H1 (cell line): ENCODE data around the gene ATP4A. TPM values are rescaled to one million over a fixed set of nuclear protein-coding genes. Genes with fewer than 3 reads are reported as not detected.

ENCODE experiments used
- CTCF ChIA-PET: fragments of 300-600 bp; sonication (Branson Sonifier 250); formaldehyde crosslinking; loops from one replicate; lab custom pipeline; 2021; ENCODE audit not compliant: partially characterized antibody; lab: Charles Lee
- POLR2A ChIA-PET: fragments of 300-600 bp; sonication (Branson Sonifier 250); formaldehyde crosslinking; loops from one replicate; lab custom pipeline; 2021; ENCODE audit warnings: inconsistent platforms; ENCODE audit not compliant: partially characterized antibody; lab: Charles Lee
- DNase-seq, 2 experiments: peaks; one replicate each; pipeline versions ENCODE4 v3.0.0 to v3.0.0-alpha.2; 2010 to 2022; ENCODE audit warnings: low spot score in 2 of 2, low read depth in 1 of 2, mixed read lengths in 1 of 2
- FAIRE-seq: peaks from 2 replicates; lab custom pipeline; 2011; peaks lifted over from hg19 to GRCh38; lab: Jason Lieb, UNC
- H2AFZ ChIP-seq: 2 replicates; pipeline ENCODE4 v1.8.1; 2012; ENCODE audit warnings: low read length, inconsistent platforms
- H2AK5ac ChIP-seq: 2 replicates; pipeline ENCODE4 v1.6.1; 2013; ENCODE audit warnings: low read depth, low read length
- H2BK120ac ChIP-seq: replicated peaks from 2 replicates; pipeline ENCODE3; 2013; ENCODE audit warnings: low read depth, low read length, inconsistent platforms
- H2BK12ac ChIP-seq: 2 replicates; pipeline ENCODE4 v1.6.1; 2013; ENCODE audit warnings: low read depth, low read length
- H2BK15ac ChIP-seq: 2 replicates; pipeline ENCODE4 v1.6.1; 2013; ENCODE audit warnings: low read length
- H2BK20ac ChIP-seq: 2 replicates; pipeline ENCODE4 v1.6.1; 2013; ENCODE audit warnings: low read length
- H2BK5ac ChIP-seq: 2 replicates; pipeline ENCODE4 v1.6.1; 2013; ENCODE audit warnings: low read depth, low read length
- H3K14ac ChIP-seq: 2 replicates; pipeline ENCODE4 v1.6.1; 2013; ENCODE audit warnings: inconsistent platforms; ENCODE audit not compliant: insufficient read length
- H3K18ac ChIP-seq: 2 replicates; pipeline ENCODE4 v1.6.1; 2013; ENCODE audit warnings: low read length; ENCODE audit errors: extremely low read depth
- H3K23ac ChIP-seq: 2 replicates; pipeline ENCODE4 v1.6.1; 2013; ENCODE audit warnings: inconsistent platforms; ENCODE audit not compliant: insufficient read length
- H3K23me2 ChIP-seq: 2 replicates; pipeline ENCODE4 v1.6.1; 2013; ENCODE audit warnings: low read depth, low read length
- H3K27ac ChIP-seq: 2 replicates; pipeline ENCODE4 v1.6.1; 2011; ENCODE audit warnings: low read depth, low read length, inconsistent platforms
- H3K27me3 ChIP-seq, 4 experiments: replicated peaks in 1 of 4; 1 replicate in 1 of 4; 2 replicates in 3 of 4; pipeline versions ENCODE4 v1.6.1 to v1.8.1; 2011 to 2013; ENCODE audit warnings: low read length in 3 of 4, mild to moderate bottlenecking in 3 of 4, inconsistent platforms in 2 of 4, mixed read lengths in 2 of 4, moderate library complexity in 1 of 4; ENCODE audit not compliant: control insufficient read depth in 3 of 4, insufficient read depth in 3 of 4; ENCODE audit errors: extremely low read depth in 1 of 4
- H3K36me3 ChIP-seq, 4 experiments: 2 replicates each; pipeline versions ENCODE4 v1.6.1 to v1.8.1; 2011 to 2013; ENCODE audit warnings: mild to moderate bottlenecking in 4 of 4, low read length in 3 of 4, moderate library complexity in 2 of 4, control low read depth in 1 of 4, inconsistent platforms in 1 of 4; ENCODE audit not compliant: insufficient read depth in 4 of 4, control insufficient read depth in 2 of 4
- H3K4ac ChIP-seq: replicated peaks from 2 replicates; pipeline ENCODE3; 2013; ENCODE audit warnings: low read length, low read depth, mixed read lengths, inconsistent platforms; ENCODE audit not compliant: insufficient read length
- H3K4me1 ChIP-seq, 4 experiments: replicated peaks in 1 of 4; 1 replicate in 1 of 4; 2 replicates in 3 of 4; pipeline versions ENCODE4 v1.6.1 to v1.8.1; 2011 to 2013; ENCODE audit warnings: low read length in 3 of 4, inconsistent platforms in 2 of 4, mixed read lengths in 1 of 4; ENCODE audit not compliant: insufficient read depth in 4 of 4, control insufficient read depth in 3 of 4
- H3K4me2 ChIP-seq, 2 experiments: 2 replicates each; pipeline versions ENCODE4 v1.6.1 to v1.8.1; 2011 to 2013; ENCODE audit warnings: low read depth in 2 of 2, low read length in 2 of 2, control low read depth in 1 of 2, inconsistent platforms in 1 of 2, mild to moderate bottlenecking in 1 of 2; ENCODE audit not compliant: insufficient read depth in 1 of 2
- H3K4me3 ChIP-seq, 4 experiments: fragments of 200-600, 300-600 bp in 1 of 4; sonication (generic), shearing (Covaris generic), sonication (Bioruptor Twin) in 1 of 4; 2 replicates each; pipeline versions ENCODE4 v1.5.1 to v1.8.1; 2011 to 2016; ENCODE audit warnings: low read length in 4 of 4, low read depth in 3 of 4, control low read depth in 2 of 4, inconsistent platforms in 2 of 4, mild to moderate bottlenecking in 2 of 4, mixed read lengths in 1 of 4, moderate library complexity in 1 of 4; ENCODE audit not compliant: insufficient read depth in 2 of 4; ENCODE audit errors: extremely low read depth in 1 of 4
- H3K56ac ChIP-seq: replicated peaks from 2 replicates; pipeline ENCODE3; 2013; ENCODE audit warnings: low read depth, mild to moderate bottlenecking, mixed read lengths, low read length, inconsistent platforms; ENCODE audit not compliant: insufficient read length
- H3K79me1 ChIP-seq: 2 replicates; pipeline ENCODE4 v1.6.1; 2013; ENCODE audit warnings: low read depth, low read length, control low read depth
- H3K79me2 ChIP-seq, 2 experiments: 2 replicates each; pipeline versions ENCODE4 v1.6.1 to v1.8.1; 2012 to 2013; ENCODE audit warnings: low read length in 2 of 2, mild to moderate bottlenecking in 2 of 2, inconsistent platforms in 1 of 2; ENCODE audit not compliant: insufficient read depth in 2 of 2, control insufficient read depth in 1 of 2
- H3K9ac ChIP-seq, 4 experiments: replicated peaks in 1 of 4; 1 replicate in 1 of 4; 2 replicates in 3 of 4; pipeline versions ENCODE4 v1.6.1 to v1.8.1; 2011 to 2013; ENCODE audit warnings: low read depth in 3 of 4, low read length in 3 of 4, control low read depth in 2 of 4, mild to moderate bottlenecking in 2 of 4, moderate library complexity in 2 of 4, inconsistent platforms in 1 of 4; ENCODE audit errors: extremely low read depth in 1 of 4
- H3K9me3 ChIP-seq, 2 experiments: 2 replicates each; pipeline versions ENCODE4 v1.6.1 to v1.8.1; 2012 to 2013; ENCODE audit warnings: mild to moderate bottlenecking in 2 of 2, moderate library complexity in 2 of 2, control low read depth in 1 of 2, inconsistent platforms in 1 of 2, low read depth in 1 of 2, low read length in 1 of 2, mixed read lengths in 1 of 2; ENCODE audit not compliant: insufficient read depth in 2 of 2
- H4K20me1 ChIP-seq, 2 experiments: replicated peaks in 1 of 2; 2 replicates each; pipeline versions ENCODE3 to v1.8.1; 2011 to 2013; ENCODE audit warnings: inconsistent platforms in 2 of 2, low read length in 2 of 2, mild to moderate bottlenecking in 1 of 2; ENCODE audit not compliant: insufficient read depth in 2 of 2, control insufficient read depth in 1 of 2
- H4K5ac ChIP-seq: 2 replicates; pipeline ENCODE4 v1.6.1; 2013; ENCODE audit warnings: low read length, low read depth, mixed read lengths, inconsistent platforms; ENCODE audit not compliant: insufficient read length
- H4K8ac ChIP-seq: 2 replicates; pipeline ENCODE4 v1.8.0; 2013; ENCODE audit warnings: mild to moderate bottlenecking, moderate library complexity, low read length, inconsistent platforms; ENCODE audit not compliant: insufficient read depth; ENCODE audit errors: extremely low read depth
- H4K91ac ChIP-seq: replicated peaks from 2 replicates; pipeline ENCODE3; 2013; ENCODE audit warnings: low read length, mixed read lengths, inconsistent platforms; ENCODE audit not compliant: insufficient read length
- BRCA1 ChIP-seq: IDR thresholded peaks from 2 replicates; pipeline ENCODE4 v1.6.1; 2012; ENCODE audit warnings: low read depth, low read length, improper control_type of control experiment
- CTCF ChIP-seq, 3 experiments: IDR thresholded peaks; 1 replicate in 2 of 3; 2 replicates in 1 of 3; pipeline versions ENCODE4 v1.5.1 to v1.6.1; 2011; ENCODE audit warnings: low read length in 3 of 3, mild to moderate bottlenecking in 3 of 3, inconsistent platforms in 2 of 3, low read depth in 1 of 3, moderate library complexity in 1 of 3; ENCODE audit not compliant: insufficient read depth in 1 of 3; ENCODE audit errors: control extremely low read depth in 1 of 3
- MAX ChIP-seq: IDR thresholded peaks from 2 replicates; pipeline ENCODE4 v1.6.1; 2012; ENCODE audit warnings: inconsistent platforms
- RFX5 ChIP-seq: IDR thresholded peaks from 2 replicates; pipeline ENCODE4 v1.6.1; 2011; ENCODE audit warnings: low read depth, low read length, improper control_type of control experiment, borderline replicate concordance
- SIN3A ChIP-seq, 2 experiments: IDR thresholded peaks in 1 of 2; conservative IDR thresholded peaks in 1 of 2; 2 replicates each; pipeline ENCODE4 v1.6.1; 2011 to 2012; ENCODE audit warnings: low read length in 2 of 2, improper control_type of control experiment in 1 of 2, low read depth in 1 of 2, mild to moderate bottlenecking in 1 of 2
- SUZ12 ChIP-seq: fragments of 200-600 bp; sonication (generic); IDR thresholded peaks from 2 replicates; pipeline ENCODE4 v1.6.1; 2012; ENCODE audit warnings: mild to moderate bottlenecking, inconsistent platforms, low read length, moderate library complexity, mixed read lengths
- TBP ChIP-seq: IDR thresholded peaks from 2 replicates; pipeline ENCODE4 v1.6.1; 2011; ENCODE audit warnings: low read depth, low read length, improper control_type of control experiment
- TCF12 ChIP-seq: IDR thresholded peaks from 2 replicates; pipeline ENCODE4 v1.6.1; 2011; ENCODE audit warnings: low read depth, mild to moderate bottlenecking, low read length
- WGBS, 2 experiments: shearing (Covaris generic) in 1 of 2; methylation state at CpG; one replicate each; pipeline versions ENCODE4 v1.1.6 to v1.1.7; 2013 to 2015; ENCODE audit warnings: low lambda C conversion rate in 2 of 2, mixed read lengths in 2 of 2, inconsistent platforms in 1 of 2, low coverage in 1 of 2, missing lambda C conversion rate in 1 of 2; ENCODE audit not compliant: insufficient replicate concordance in 2 of 2, insufficient coverage in 1 of 2, insufficient read length in 1 of 2; ENCODE audit errors: extremely low coverage in 1 of 2, missing lambda C conversion rate in 1 of 2; 5-methylcytosine and 5-hydroxymethylcytosine counted together
- polyA plus RNA-seq, 7 experiments: library from polyadenylated mRNA; depleted of rRNA in 3 of 7; stranded (reverse) in 5 of 7; unstranded in 2 of 7; fragments of >200 nt in 5 of 7; fragments of 200-250 nt in 2 of 7; gene quantifications; 1 replicate in 5 of 7; 2 replicates in 1 of 7; 4 replicates in 1 of 7; pipeline versions ENCODE4 v1.2.1 to v1.2.3, GENCODE V29; 2011 to 2013; ENCODE audit warnings: missing spikeins in 2 of 7, mixed read lengths in 2 of 7
- total RNA-seq: library from RNA; stranded (reverse); fragmentation: NEBNext Ultra II Directional; extraction: Animal tissue kit (Norgen Biotek cat#: 25700); gene quantifications from 2 replicates; pipeline ENCODE4 v1.2.1, GENCODE V29; 2021

Gene ATP4A
- total and polyA plus RNA-seq, 2 of the 8 experiments (the other 6 are each of a cell fraction or from before 2014, with no cell fraction given) = 0.50 to 1.2 TPM

- Histone ChIP-seq H3K14ac (no peak overlapping the region), H3K36me3 (peaks cover 0 to 9% (median 5%) of the 10 kb centered on the region in 4 experiments; a peak in 3 of 8 replicates), H3K18ac (no peak overlapping the region), H4K20me1 (peaks cover 2 to 9% of the 10 kb centered on the region in 2 experiments), H4K91ac (no peak overlapping the region), H2AK5ac (no peak overlapping the region), H3K4me1 (peaks cover 0 to 11% (median 1%) of the 10 kb centered on the region in 4 experiments; a peak in 3 of 7 replicates), H4K8ac (peak overlapping the region; percentile 38; the same call in 1 of the 2 replicates), H3K23ac (no peak overlapping the region), H3K23me2 (peaks cover 10% of the 10 kb centered on the region; the same call in 1 of the 2 replicates), H2BK120ac (no peak overlapping the region), H3K4me3 (no peak overlapping the region), H3K4ac (no peak overlapping the region), H3K9me3 (no peaks in the 10 kb centered on the region), H2BK5ac (no peak overlapping the region), H4K5ac (no peak overlapping the region), H2AFZ (no peak overlapping the region), H3K9ac (peak overlapping the region in 1 of 4 experiments; percentile 10; a peak in 1 of 7 replicates), H2BK12ac (no peak overlapping the region), H3K79me2 (peaks cover 0 to 24% of the 10 kb centered on the region in 2 experiments; a peak in 2 of 4 replicates), H2BK15ac (no peak overlapping the region), H3K56ac (no peak overlapping the region), H2BK20ac (no peak overlapping the region), H3K4me2 (no peak overlapping the region), H3K79me1 (peaks cover 15% of the 10 kb centered on the region; the same call in 1 of the 2 replicates), H3K27me3 (no peaks in the 10 kb centered on the region; a peak in 1 of 7 replicates), H3K27ac (no peak overlapping the region; the same call in 1 of the 2 replicates)
- DNase-seq (peak in 1 of 2 experiments; percentile 75), FAIRE-seq (peak; percentile 65)
- ChIA-PET POLR2A (interaction anchor here (1.2 to 3.8 kb wide), 7 partner anchors 11 to 44 kb away, joined by 3 to 19 read pairs (median 8); no protein-coding TSS in a partner anchor), CTCF (interaction anchor here (0.7 to 4.5 kb wide), 33 partner anchors 9 to 444 kb away, joined by 3 to 65 read pairs (median 4); partner anchors contain the start of genes ATP4A, DMKN and HAUS5)
- 27% methylated on average over 5 of the region's 6 CpGs; no CpG with 5 or more reads in 1 of the 2 experiments for WGBS, 2 experiments
- TF ChIP-seq CTCF (IDR thresholded peaks at IDR 0.05; ENCODE audit: control extremely low read depth in 1 of 3, insufficient read depth in 1 of 3, low read depth in 1 of 3, low read length in 3 of 3) = peak; percentile 64 to 92 (median 78)
- no peak for TF ChIP-seq SUZ12
- TF ChIP-seq RFX5 = no peak
- peak in 1 of 2 experiments; percentile 64; a peak in 1 of 4 replicates for TF ChIP-seq SIN3A (conservative IDR thresholded peaks at IDR 0.05 in 1 of 2, IDR thresholded peaks at IDR 0.05 in 1 of 2; ENCODE audit: low read depth in 1 of 2, low read length in 2 of 2)
- 0 out of 2 replicates have a peak, but pooled peaks have one; percentile 33 for TF ChIP-seq TCF12
- no peak for TF ChIP-seq BRCA1
- peak; percentile 34; the same call in 1 of the 2 replicates for TF ChIP-seq MAX
- TF ChIP-seq TBP = no peak
These were observed 14.2 kb downstream of the ATP4A start for GRCh38 chr19:35549174-35549788.
